H1 (cell line): ENCODE measurements around the gene PLA2G4E. TPM values are rescaled to one million over a fixed set of nuclear protein-coding genes. Genes with fewer than 3 reads are reported as not detected.

Experiments
- CTCF ChIA-PET: fragments of 300-600 bp; sonication (Branson Sonifier 250); formaldehyde crosslinking; loops from one replicate; lab custom pipeline; 2021; ENCODE audit not compliant: partially characterized antibody; lab: Charles Lee
- POLR2A ChIA-PET: fragments of 300-600 bp; sonication (Branson Sonifier 250); formaldehyde crosslinking; loops from one replicate; lab custom pipeline; 2021; ENCODE audit warnings: inconsistent platforms; ENCODE audit not compliant: partially characterized antibody; lab: Charles Lee
- DNase-seq, 2 experiments: peaks; one replicate each; pipeline versions ENCODE4 v3.0.0 to v3.0.0-alpha.2; 2010 to 2022; ENCODE audit warnings: low spot score in 2 of 2, low read depth in 1 of 2, mixed read lengths in 1 of 2
- FAIRE-seq: peaks from 2 replicates; lab custom pipeline; 2011; peaks lifted over from hg19 to GRCh38; lab: Jason Lieb, UNC
- H2AFZ ChIP-seq: 2 replicates; pipeline ENCODE4 v1.8.1; 2012; ENCODE audit warnings: low read length, inconsistent platforms
- H2AK5ac ChIP-seq: 2 replicates; pipeline ENCODE4 v1.6.1; 2013; ENCODE audit warnings: low read depth, low read length
- H2BK120ac ChIP-seq: replicated peaks from 2 replicates; pipeline ENCODE3; 2013; ENCODE audit warnings: low read depth, low read length, inconsistent platforms
- H2BK12ac ChIP-seq: 2 replicates; pipeline ENCODE4 v1.6.1; 2013; ENCODE audit warnings: low read depth, low read length
- H2BK15ac ChIP-seq: 2 replicates; pipeline ENCODE4 v1.6.1; 2013; ENCODE audit warnings: low read length
- H2BK20ac ChIP-seq: 2 replicates; pipeline ENCODE4 v1.6.1; 2013; ENCODE audit warnings: low read length
- H2BK5ac ChIP-seq: 2 replicates; pipeline ENCODE4 v1.6.1; 2013; ENCODE audit warnings: low read depth, low read length
- H3K14ac ChIP-seq: 2 replicates; pipeline ENCODE4 v1.6.1; 2013; ENCODE audit warnings: inconsistent platforms; ENCODE audit not compliant: insufficient read length
- H3K18ac ChIP-seq: 2 replicates; pipeline ENCODE4 v1.6.1; 2013; ENCODE audit warnings: low read length; ENCODE audit errors: extremely low read depth
- H3K23ac ChIP-seq: 2 replicates; pipeline ENCODE4 v1.6.1; 2013; ENCODE audit warnings: inconsistent platforms; ENCODE audit not compliant: insufficient read length
- H3K23me2 ChIP-seq: 2 replicates; pipeline ENCODE4 v1.6.1; 2013; ENCODE audit warnings: low read depth, low read length
- H3K27ac ChIP-seq: 2 replicates; pipeline ENCODE4 v1.6.1; 2011; ENCODE audit warnings: low read depth, low read length, inconsistent platforms
- H3K27me3 ChIP-seq, 4 experiments: replicated peaks in 1 of 4; 1 replicate in 1 of 4; 2 replicates in 3 of 4; pipeline versions ENCODE4 v1.6.1 to v1.8.1; 2011 to 2013; ENCODE audit warnings: low read length in 3 of 4, mild to moderate bottlenecking in 3 of 4, inconsistent platforms in 2 of 4, mixed read lengths in 2 of 4, moderate library complexity in 1 of 4; ENCODE audit not compliant: control insufficient read depth in 3 of 4, insufficient read depth in 3 of 4; ENCODE audit errors: extremely low read depth in 1 of 4
- H3K36me3 ChIP-seq, 4 experiments: 2 replicates each; pipeline versions ENCODE4 v1.6.1 to v1.8.1; 2011 to 2013; ENCODE audit warnings: mild to moderate bottlenecking in 4 of 4, low read length in 3 of 4, moderate library complexity in 2 of 4, control low read depth in 1 of 4, inconsistent platforms in 1 of 4; ENCODE audit not compliant: insufficient read depth in 4 of 4, control insufficient read depth in 2 of 4
- H3K4ac ChIP-seq: replicated peaks from 2 replicates; pipeline ENCODE3; 2013; ENCODE audit warnings: low read length, low read depth, mixed read lengths, inconsistent platforms; ENCODE audit not compliant: insufficient read length
- H3K4me1 ChIP-seq, 4 experiments: replicated peaks in 1 of 4; 1 replicate in 1 of 4; 2 replicates in 3 of 4; pipeline versions ENCODE4 v1.6.1 to v1.8.1; 2011 to 2013; ENCODE audit warnings: low read length in 3 of 4, inconsistent platforms in 2 of 4, mixed read lengths in 1 of 4; ENCODE audit not compliant: insufficient read depth in 4 of 4, control insufficient read depth in 3 of 4
- H3K4me2 ChIP-seq, 2 experiments: 2 replicates each; pipeline versions ENCODE4 v1.6.1 to v1.8.1; 2011 to 2013; ENCODE audit warnings: low read depth in 2 of 2, low read length in 2 of 2, control low read depth in 1 of 2, inconsistent platforms in 1 of 2, mild to moderate bottlenecking in 1 of 2; ENCODE audit not compliant: insufficient read depth in 1 of 2
- H3K4me3 ChIP-seq, 4 experiments: fragments of 200-600, 300-600 bp in 1 of 4; sonication (generic), shearing (Covaris generic), sonication (Bioruptor Twin) in 1 of 4; 2 replicates each; pipeline versions ENCODE4 v1.5.1 to v1.8.1; 2011 to 2016; ENCODE audit warnings: low read length in 4 of 4, low read depth in 3 of 4, control low read depth in 2 of 4, inconsistent platforms in 2 of 4, mild to moderate bottlenecking in 2 of 4, mixed read lengths in 1 of 4, moderate library complexity in 1 of 4; ENCODE audit not compliant: insufficient read depth in 2 of 4; ENCODE audit errors: extremely low read depth in 1 of 4
- H3K56ac ChIP-seq: replicated peaks from 2 replicates; pipeline ENCODE3; 2013; ENCODE audit warnings: low read depth, mild to moderate bottlenecking, mixed read lengths, low read length, inconsistent platforms; ENCODE audit not compliant: insufficient read length
- H3K79me1 ChIP-seq: 2 replicates; pipeline ENCODE4 v1.6.1; 2013; ENCODE audit warnings: low read depth, low read length, control low read depth
- H3K79me2 ChIP-seq, 2 experiments: 2 replicates each; pipeline versions ENCODE4 v1.6.1 to v1.8.1; 2012 to 2013; ENCODE audit warnings: low read length in 2 of 2, mild to moderate bottlenecking in 2 of 2, inconsistent platforms in 1 of 2; ENCODE audit not compliant: insufficient read depth in 2 of 2, control insufficient read depth in 1 of 2
- H3K9ac ChIP-seq, 4 experiments: replicated peaks in 1 of 4; 1 replicate in 1 of 4; 2 replicates in 3 of 4; pipeline versions ENCODE4 v1.6.1 to v1.8.1; 2011 to 2013; ENCODE audit warnings: low read depth in 3 of 4, low read length in 3 of 4, control low read depth in 2 of 4, mild to moderate bottlenecking in 2 of 4, moderate library complexity in 2 of 4, inconsistent platforms in 1 of 4; ENCODE audit errors: extremely low read depth in 1 of 4
- H3K9me3 ChIP-seq, 2 experiments: 2 replicates each; pipeline versions ENCODE4 v1.6.1 to v1.8.1; 2012 to 2013; ENCODE audit warnings: mild to moderate bottlenecking in 2 of 2, moderate library complexity in 2 of 2, control low read depth in 1 of 2, inconsistent platforms in 1 of 2, low read depth in 1 of 2, low read length in 1 of 2, mixed read lengths in 1 of 2; ENCODE audit not compliant: insufficient read depth in 2 of 2
- H4K20me1 ChIP-seq, 2 experiments: replicated peaks in 1 of 2; 2 replicates each; pipeline versions ENCODE3 to v1.8.1; 2011 to 2013; ENCODE audit warnings: inconsistent platforms in 2 of 2, low read length in 2 of 2, mild to moderate bottlenecking in 1 of 2; ENCODE audit not compliant: insufficient read depth in 2 of 2, control insufficient read depth in 1 of 2
- H4K5ac ChIP-seq: 2 replicates; pipeline ENCODE4 v1.6.1; 2013; ENCODE audit warnings: low read length, low read depth, mixed read lengths, inconsistent platforms; ENCODE audit not compliant: insufficient read length
- H4K8ac ChIP-seq: 2 replicates; pipeline ENCODE4 v1.8.0; 2013; ENCODE audit warnings: mild to moderate bottlenecking, moderate library complexity, low read length, inconsistent platforms; ENCODE audit not compliant: insufficient read depth; ENCODE audit errors: extremely low read depth
- H4K91ac ChIP-seq: replicated peaks from 2 replicates; pipeline ENCODE3; 2013; ENCODE audit warnings: low read length, mixed read lengths, inconsistent platforms; ENCODE audit not compliant: insufficient read length
- BACH1 ChIP-seq: IDR thresholded peaks from 2 replicates; pipeline ENCODE4 v1.6.1; 2012; ENCODE audit warnings: low read length, improper control_type of control experiment
- CHD2 ChIP-seq: IDR thresholded peaks from 2 replicates; pipeline ENCODE4 v1.6.1; 2012; ENCODE audit warnings: low read length, improper control_type of control experiment
- EP300 ChIP-seq, 2 experiments: IDR thresholded peaks; 1 replicate in 1 of 2; 2 replicates in 1 of 2; pipeline ENCODE4 v1.6.1; 2011 to 2012; ENCODE audit warnings: low read depth in 2 of 2, low read length in 2 of 2, mild to moderate bottlenecking in 2 of 2, borderline replicate concordance in 1 of 2, inconsistent platforms in 1 of 2, moderate library complexity in 1 of 2
- EZH2 ChIP-seq: fragments of 200-600 bp; sonication (generic); IDR thresholded peaks from 2 replicates; pipeline ENCODE4 v1.7.1; 2012; ENCODE audit warnings: low read depth, mild to moderate bottlenecking, moderate library complexity, low read length, inconsistent platforms; ENCODE audit not compliant: severe bottlenecking
- KDM1A ChIP-seq: fragments of 200-600, 300-600 bp; sonication (generic); IDR thresholded peaks from 2 replicates; pipeline ENCODE4 v1.7.1; 2016; ENCODE audit warnings: mild to moderate bottlenecking, low read length, borderline replicate concordance
- NANOG ChIP-seq: IDR thresholded peaks from 2 replicates; pipeline ENCODE4 v1.6.1; 2011; ENCODE audit warnings: low read length, low read depth, mild to moderate bottlenecking, inconsistent platforms; ENCODE audit not compliant: insufficient read depth, poor library complexity, severe bottlenecking
- NRF1 ChIP-seq: IDR thresholded peaks from 2 replicates; pipeline ENCODE4 v1.6.1; 2011; ENCODE audit warnings: mild to moderate bottlenecking, low read depth, low read length, improper control_type of control experiment
- POLR2AphosphoS5 ChIP-seq: IDR thresholded peaks from 2 replicates; pipeline ENCODE4 v1.6.1; 2011; ENCODE audit warnings: low read depth, low read length
- RXRA ChIP-seq: IDR thresholded peaks from 2 replicates; pipeline ENCODE4 v1.6.1; 2011; ENCODE audit warnings: low read depth, mild to moderate bottlenecking, low read length, moderate library complexity; ENCODE audit not compliant: insufficient read depth
- SP4 ChIP-seq: IDR thresholded peaks from 2 replicates; pipeline ENCODE4 v1.6.1; 2012; ENCODE audit warnings: low read length, inconsistent platforms
- TEAD4 ChIP-seq: IDR thresholded peaks from 2 replicates; pipeline ENCODE4 v1.6.1; 2012; ENCODE audit warnings: low read depth, low read length, inconsistent platforms, mixed read lengths
- WGBS, 2 experiments: shearing (Covaris generic) in 1 of 2; methylation state at CpG; one replicate each; pipeline versions ENCODE4 v1.1.6 to v1.1.7; 2013 to 2015; ENCODE audit warnings: low lambda C conversion rate in 2 of 2, mixed read lengths in 2 of 2, inconsistent platforms in 1 of 2, low coverage in 1 of 2, missing lambda C conversion rate in 1 of 2; ENCODE audit not compliant: insufficient replicate concordance in 2 of 2, insufficient coverage in 1 of 2, insufficient read length in 1 of 2; ENCODE audit errors: extremely low coverage in 1 of 2, missing lambda C conversion rate in 1 of 2; 5-methylcytosine and 5-hydroxymethylcytosine counted together
- polyA plus RNA-seq, 7 experiments: library from polyadenylated mRNA; depleted of rRNA in 3 of 7; stranded (reverse) in 5 of 7; unstranded in 2 of 7; fragments of >200 nt in 5 of 7; fragments of 200-250 nt in 2 of 7; gene quantifications; 1 replicate in 5 of 7; 2 replicates in 1 of 7; 4 replicates in 1 of 7; pipeline versions ENCODE4 v1.2.1 to v1.2.3, GENCODE V29; 2011 to 2013; ENCODE audit warnings: missing spikeins in 2 of 7, mixed read lengths in 2 of 7
- total RNA-seq: library from RNA; stranded (reverse); fragmentation: NEBNext Ultra II Directional; extraction: Animal tissue kit (Norgen Biotek cat#: 25700); gene quantifications from 2 replicates; pipeline ENCODE4 v1.2.1, GENCODE V29; 2021

Gene PLA2G4E
- total and polyA plus RNA-seq, 2 of the 8 experiments (the other 6 are each of a cell fraction or from before 2014, with no cell fraction given) = 0.03 TPM; not detected in 1

GRCh38 chr15:41942886-41943285, 78.0 kb downstream of the PLA2G4E start:
- H3K4ac ChIP-seq = no peak overlapping the region
- DNase-seq (no peak), FAIRE-seq (no peak)
- no peak overlapping the region for H2BK5ac ChIP-seq
- no peaks in the 10 kb centered on the region; a peak in 1 of 4 replicates for H3K79me2 ChIP-seq
- no peak overlapping the region for H3K14ac ChIP-seq
- no peak overlapping the region for H3K27ac ChIP-seq
- no peak overlapping the region for H2AFZ ChIP-seq
- no peak overlapping the region for H4K91ac ChIP-seq
- no peaks in the 10 kb centered on the region for H3K9me3 ChIP-seq
- no peak overlapping the region for H3K4me3 ChIP-seq
- peaks cover 2% of the 10 kb centered on the region for H3K79me1 ChIP-seq
- ChIA-PET CTCF (interaction anchor here (0.6 to 0.8 kb wide), 3 partner anchors 46 to 170 kb away, joined by 3 to 4 read pairs (median 3); no protein-coding TSS in a partner anchor), POLR2A (interaction anchor here (1.3 kb wide), 1 partner anchor 19 kb away, joined by 4 read pairs; no protein-coding TSS in a partner anchor)
- H3K56ac ChIP-seq = no peak overlapping the region
- no peak overlapping the region for H2BK120ac ChIP-seq
- no peak overlapping the region for H4K8ac ChIP-seq
- TF ChIP-seq CHD2 = no peak
- TF ChIP-seq NANOG = no peak
- no peak for TF ChIP-seq TEAD4
- TF ChIP-seq KDM1A = no peak
- TF ChIP-seq POLR2AphosphoS5 = no peak
- no peak for TF ChIP-seq SP4
- no peak for TF ChIP-seq NRF1
- no peak for TF ChIP-seq EZH2
- no peak for TF ChIP-seq EP300 (IDR thresholded peaks at IDR 0.05; ENCODE audit: borderline replicate concordance in 1 of 2, low read depth in 2 of 2, low read length in 2 of 2)
- TF ChIP-seq RXRA = no peak
- no peak for TF ChIP-seq BACH1
- no peak overlapping the region for H3K9ac ChIP-seq
- no peak overlapping the region for H2BK15ac ChIP-seq
- no peaks in the 10 kb centered on the region for H3K27me3 ChIP-seq
- no peak overlapping the region for H2BK12ac ChIP-seq
- H4K5ac ChIP-seq = no peak overlapping the region
- no peak overlapping the region for H3K23ac ChIP-seq
- no peak overlapping the region for H2BK20ac ChIP-seq
- H2AK5ac ChIP-seq = no peak overlapping the region
- H3K4me2 ChIP-seq = no peak overlapping the region
- 83% methylated on average over 7 of the region's 7 CpGs; no CpG with 5 or more reads in 1 of the 2 experiments for WGBS, 2 experiments
- H3K18ac ChIP-seq = no peak overlapping the region
- H3K23me2 ChIP-seq = no peaks in the 10 kb centered on the region
- H3K4me1 ChIP-seq = peaks cover 0 to 4% (median 3%) of the 10 kb centered on the region in 4 experiments; a peak in 2 of 7 replicates
- peaks cover 2 to 10% (median 6%) of the 10 kb centered on the region in 4 experiments; a peak in 6 of 8 replicates for H3K36me3 ChIP-seq
- H4K20me1 ChIP-seq = peaks cover 1 to 11% of the 10 kb centered on the region in 2 experiments
